NOMO-1 treated with dmso at 0.1 percent for 144 hours (cell line): Measurements from ENCODE around the gene ZEB2.

ENCODE experiments used
- DNase-seq: peaks from one replicate; lab custom pipeline; 2025; ENCODE audit not compliant: unreplicated experiment; lab: John Stamatoyannopoulos, UW

The ZEB2 gene

GRCh38 chr2:144359684-144360083 is 160.2 kb downstream of the ZEB2 start:
- no peak for DNase-seq

DNA sequence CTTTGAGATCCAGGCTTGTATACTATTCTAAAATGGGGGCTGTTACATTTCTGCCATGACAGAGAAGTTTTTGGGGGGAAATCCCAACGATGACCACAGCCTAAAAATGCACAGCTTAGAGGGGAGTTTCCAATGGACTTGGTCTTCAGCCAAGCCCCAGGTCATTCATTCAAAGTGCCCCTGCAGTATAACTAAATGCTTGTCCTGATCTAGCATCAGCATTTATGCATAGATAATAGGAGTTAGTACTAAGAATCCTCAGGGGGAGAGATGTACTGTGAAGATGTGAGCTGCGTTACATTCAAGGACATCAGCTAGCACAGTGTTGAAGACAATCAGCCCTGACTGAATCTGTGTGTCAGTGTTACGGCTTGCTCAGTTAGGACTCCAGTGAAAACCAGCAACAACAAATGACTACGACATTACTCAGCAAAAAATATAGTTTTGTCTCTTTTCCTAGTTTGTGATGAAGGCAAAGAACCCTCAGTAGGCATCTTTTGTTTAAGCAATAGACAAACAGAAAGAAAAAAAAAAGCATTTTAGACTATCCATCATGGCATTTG is 160.9 kb downstream of the ZEB2 start:
- no peak for DNase-seq

GRCh38 chr2:144358374-144358964 is 161.4 kb downstream of the ZEB2 start:
- no peak for DNase-seq

DNA sequence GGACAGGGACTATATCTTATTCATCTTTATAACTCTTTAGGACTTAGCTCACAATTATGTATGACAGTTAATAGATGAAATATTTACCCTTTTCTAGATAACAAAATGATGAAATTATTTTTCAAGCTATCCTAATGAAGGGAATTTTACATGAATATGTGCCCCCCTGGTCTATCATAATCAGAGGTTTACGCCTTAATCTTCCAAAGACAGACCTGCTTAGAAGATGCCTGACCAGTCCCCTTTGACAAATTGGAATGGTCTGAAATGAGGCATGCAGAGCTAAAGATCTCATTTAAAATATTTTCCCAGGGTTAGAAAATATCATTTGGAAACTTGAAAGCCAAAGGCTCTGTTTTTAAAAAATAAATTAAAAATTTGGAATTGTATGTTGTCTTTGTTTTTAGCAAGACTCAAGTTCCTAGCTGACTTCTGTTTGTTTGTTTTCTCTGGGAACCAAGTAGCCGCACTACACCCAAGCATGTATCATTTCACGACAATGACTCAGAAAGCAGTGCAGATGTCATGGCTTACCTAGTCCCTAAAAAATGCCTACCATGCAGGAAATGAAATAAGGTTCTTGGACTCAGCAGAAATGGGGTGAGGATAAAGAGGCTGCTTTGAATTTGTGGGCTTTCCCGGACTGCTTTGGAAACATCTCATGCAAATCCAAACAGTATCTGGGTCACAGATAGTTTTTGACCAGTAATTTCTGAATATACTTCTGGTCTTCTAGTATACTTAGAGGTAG is 162.1 kb downstream of the ZEB2 start:
- no peak for DNase-seq

DNA sequence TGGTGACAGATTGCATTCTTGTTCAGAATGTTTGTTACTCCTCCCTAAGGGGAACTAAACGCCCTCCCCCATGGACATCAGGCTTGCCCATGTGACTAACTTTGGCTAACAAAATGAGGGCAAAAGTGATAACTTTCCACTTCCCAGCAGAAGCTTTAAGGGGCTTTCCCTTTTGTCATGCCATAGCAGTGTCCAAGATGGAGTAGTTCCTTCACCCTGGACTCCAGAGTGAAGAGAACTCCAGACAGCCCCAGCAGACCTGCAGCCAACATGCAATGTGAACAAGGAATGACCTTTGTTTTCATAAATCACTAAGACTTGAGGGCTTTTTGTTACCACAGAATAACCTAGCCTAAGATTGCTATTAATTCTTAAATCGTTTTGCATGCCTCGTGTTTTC is 163.5 kb downstream of the ZEB2 start:
- DNase-seq = no peak

DNA sequence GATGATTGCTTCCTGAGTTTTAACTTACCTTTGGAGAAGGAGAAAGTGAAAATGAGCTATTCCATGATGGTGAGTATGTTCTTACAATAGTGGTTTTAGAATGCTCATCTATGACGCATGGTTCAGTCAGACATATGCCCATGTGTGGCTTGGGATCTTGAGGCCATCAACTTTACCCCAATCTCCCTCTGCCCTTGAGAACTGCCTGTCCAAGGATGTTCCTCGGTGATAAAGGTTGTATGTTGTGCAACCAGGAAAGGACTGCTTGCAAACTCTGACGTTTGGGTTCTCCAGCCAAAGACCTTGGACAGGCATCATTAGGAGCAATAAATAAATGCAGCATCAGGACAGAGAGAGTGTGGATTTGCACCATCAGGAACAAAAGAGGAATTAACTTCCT is 165.0 kb downstream of the ZEB2 start:
- no peak for DNase-seq

DNA sequence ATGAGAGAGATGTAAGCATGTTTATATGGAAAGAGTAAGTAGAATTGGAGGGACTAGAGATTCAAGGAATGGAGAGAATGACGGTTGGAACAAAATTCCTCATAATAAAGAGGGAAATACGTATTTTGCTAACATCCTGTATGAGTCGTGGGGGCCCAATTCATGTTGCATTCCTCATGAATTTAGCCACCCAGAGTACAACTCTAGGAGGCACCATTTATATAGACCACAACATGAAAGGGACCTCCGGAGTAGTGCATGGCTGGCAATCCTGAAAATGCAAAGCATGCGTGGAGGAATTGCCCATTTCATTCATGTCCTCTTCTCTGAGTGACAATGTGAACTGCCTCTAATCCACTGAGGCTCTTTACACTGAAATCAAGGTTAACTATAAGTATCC is 168.2 kb downstream of the ZEB2 start:
- DNase-seq = no peak

- no peak for DNase-seq
Observed at GRCh38 chr2:144350151-144350802, 169.6 kb downstream of the ZEB2 start.

DNA sequence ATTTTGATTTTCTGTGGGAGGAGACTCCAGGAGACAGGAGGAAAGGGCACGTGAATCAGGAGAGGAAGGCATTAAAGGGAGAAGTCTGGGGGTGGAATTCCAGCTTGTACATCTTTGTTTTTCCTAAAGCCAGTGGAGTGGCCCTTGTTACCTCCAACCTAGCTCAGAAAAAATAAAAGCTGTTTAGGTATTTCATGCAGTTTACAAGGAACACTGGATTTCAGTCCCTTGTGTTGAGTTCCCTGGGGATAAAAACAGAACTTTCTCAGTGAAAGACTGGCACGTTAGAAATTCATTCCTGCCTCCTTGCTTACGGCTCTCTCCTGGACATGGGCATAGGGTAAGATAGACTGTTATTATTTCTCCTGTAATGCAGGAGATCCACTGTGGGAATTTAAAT is 170.2 kb downstream of the ZEB2 start:
- DNase-seq = no peak

DNA sequence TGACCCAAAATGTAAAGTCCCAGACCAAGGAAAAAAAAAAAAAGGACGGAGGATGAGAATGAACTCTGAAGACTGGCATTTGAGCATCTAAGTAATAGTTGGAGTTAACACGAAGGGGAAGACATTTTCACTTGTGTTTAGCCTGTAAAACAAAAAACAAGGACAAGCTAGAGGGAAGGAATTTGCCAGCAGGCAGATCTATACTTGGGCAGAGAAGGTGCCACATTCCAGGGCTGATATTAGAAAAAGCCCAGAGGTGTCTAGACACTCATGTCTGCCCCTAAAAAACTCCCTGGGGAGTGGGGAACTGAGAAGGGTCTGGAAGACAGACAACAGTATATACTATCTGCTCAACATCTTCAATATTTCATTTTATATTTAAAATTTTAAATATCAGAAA is 171.1 kb downstream of the ZEB2 start:
- no peak for DNase-seq

DNA sequence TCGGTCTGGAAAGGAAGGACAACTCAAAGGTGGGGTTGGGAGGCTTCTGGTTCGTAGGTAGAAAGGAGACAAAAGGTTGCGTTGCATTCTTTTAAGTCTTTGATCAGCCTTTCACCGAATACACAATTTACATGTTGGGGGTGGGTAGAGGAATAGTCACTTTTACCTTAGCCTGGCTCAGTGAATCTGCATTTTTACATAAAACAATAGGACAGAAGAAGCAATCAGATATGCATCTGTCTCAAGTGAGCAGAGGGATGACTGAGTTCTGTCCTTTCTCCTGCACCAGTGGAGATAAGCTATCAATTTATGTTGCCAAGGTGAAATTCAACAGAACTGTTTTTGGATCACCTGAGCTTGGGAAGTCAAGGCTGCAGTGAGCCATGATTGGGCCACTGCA is 173.7 kb downstream of the ZEB2 start:
- DNase-seq = no peak

DNA sequence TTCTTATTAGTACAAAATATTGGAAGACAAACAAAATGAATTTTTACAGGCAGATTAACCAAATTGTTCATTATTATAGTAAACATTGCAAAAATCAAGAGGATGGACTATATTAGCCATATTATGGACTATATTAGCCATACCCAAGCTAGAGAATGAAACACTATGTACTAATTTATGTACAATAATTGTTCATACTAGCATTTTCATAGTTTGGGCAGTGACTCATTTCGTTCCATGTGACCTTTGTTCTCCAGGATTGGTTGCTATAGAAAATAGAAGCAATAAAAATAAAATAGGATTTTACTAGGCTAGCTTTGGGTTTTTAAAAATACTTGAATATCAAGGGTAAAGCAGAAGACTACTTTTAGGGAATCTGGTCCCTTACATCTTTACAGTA is 176.8 kb downstream of the ZEB2 start:
- no peak for DNase-seq

DNA sequence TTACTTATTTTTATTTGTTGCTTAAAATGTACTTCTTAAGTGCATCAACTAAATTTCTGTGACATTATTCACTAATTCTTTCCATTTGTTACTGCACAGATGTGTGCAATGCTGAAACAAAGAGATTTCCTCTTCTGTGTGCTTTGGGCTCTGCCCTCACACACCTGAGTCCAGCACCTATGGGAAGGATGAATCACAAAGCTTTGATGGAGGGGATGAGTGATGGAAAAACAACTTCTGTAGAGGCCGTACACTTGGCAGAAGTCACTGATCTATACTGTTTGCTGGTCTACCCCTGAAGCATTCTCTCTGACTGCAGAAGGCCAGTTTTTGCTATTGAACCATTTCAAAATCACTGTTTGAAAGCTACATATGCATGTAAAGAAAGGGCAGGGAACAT is 178.4 kb downstream of the ZEB2 start:
- no peak for DNase-seq

GRCh38 chr2:144339048-144339447 is 180.9 kb downstream of the ZEB2 start:
- no peak for DNase-seq

GRCh38 chr2:144334551-144334950 is 185.4 kb downstream of the ZEB2 start:
- DNase-seq = no peak
